GM19463 (cell line): Measurements from ENCODE around the gene NPLOC4.
"Not testable (repeated sequence)": the region's sequence is repeated elsewhere in the genome, so short reads cannot be mapped to it uniquely, and the experiment has no call there.

Source experiments
- ATAC-seq: cut with Tn5 transposase; IDR thresholded peaks from one replicate; pipeline ENCODE4 v1.9.1; 2021; ENCODE audit warnings: mild to moderate bottlenecking, moderate library complexity; ENCODE audit not compliant: unreplicated experiment

NPLOC4 gene

GRCh38 chr17:81589612-81590011, 47.3 kb downstream of the NPLOC4 start:
- ATAC-seq, result no peak

GRCh38 chr17:81586096-81586495, 50.8 kb downstream of the NPLOC4 start:
- no peak for ATAC-seq

- not testable (repeated sequence) for ATAC-seq
Measured at GRCh38 chr17:81584771-81585170, 52.1 kb downstream of the NPLOC4 start.

GRCh38 chr17:81583589-81584342, 53.1 kb downstream of the NPLOC4 start:
- no peak for ATAC-seq

- no peak for ATAC-seq
Measured at GRCh38 chr17:81582749-81583148, 54.2 kb downstream of the NPLOC4 start.

- no peak for ATAC-seq
Measured at GRCh38 chr17:81582341-81582740, 54.6 kb downstream of the NPLOC4 start.

GRCh38 chr17:81581758-81582157, 55.2 kb downstream of the NPLOC4 start:
- no peak for ATAC-seq

GRCh38 chr17:81580481-81580880, 56.4 kb downstream of the NPLOC4 start:
- ATAC-seq, result no peak

GRCh38 chr17:81579821-81580321, 57.0 kb downstream of the NPLOC4 start:
- no peak for ATAC-seq

- ATAC-seq, result no peak
Measured at GRCh38 chr17:81579298-81579697, 57.6 kb downstream of the NPLOC4 start.

GRCh38 chr17:81578561-81579225, 58.2 kb downstream of the NPLOC4 start:
- ATAC-seq, result no peak

- no peak for ATAC-seq
Measured at GRCh38 chr17:81578038-81578441, 58.9 kb downstream of the NPLOC4 start.

GRCh38 chr17:81577278-81578000, 59.5 kb downstream of the NPLOC4 start:
- ATAC-seq, result no peak

- no peak for ATAC-seq
Measured at GRCh38 chr17:81576621-81577277, 60.2 kb downstream of the NPLOC4 start.

- no peak for ATAC-seq
Measured at GRCh38 chr17:81575836-81576235, 61.1 kb downstream of the NPLOC4 start.

- ATAC-seq, result no peak
Measured at GRCh38 chr17:81574643-81574956, 62.3 kb downstream of the NPLOC4 start.

GRCh38 chr17:81573794-81574642, 62.9 kb downstream of the NPLOC4 start:
- no peak for ATAC-seq

GRCh38 chr17:81572563-81573168, 64.2 kb downstream of the NPLOC4 start:
- no peak for ATAC-seq

GRCh38 chr17:81570964-81571363, 65.9 kb downstream of the NPLOC4 start:
- no peak for ATAC-seq

- no peak for ATAC-seq
Measured at GRCh38 chr17:81569986-81570514, 66.9 kb downstream of the NPLOC4 start.
